ENCODE data around the gene DKK1.
A peak's percentile ranks its signal among the peaks of the same experiment; 100 is the strongest.

DKK1 gene

DNA sequence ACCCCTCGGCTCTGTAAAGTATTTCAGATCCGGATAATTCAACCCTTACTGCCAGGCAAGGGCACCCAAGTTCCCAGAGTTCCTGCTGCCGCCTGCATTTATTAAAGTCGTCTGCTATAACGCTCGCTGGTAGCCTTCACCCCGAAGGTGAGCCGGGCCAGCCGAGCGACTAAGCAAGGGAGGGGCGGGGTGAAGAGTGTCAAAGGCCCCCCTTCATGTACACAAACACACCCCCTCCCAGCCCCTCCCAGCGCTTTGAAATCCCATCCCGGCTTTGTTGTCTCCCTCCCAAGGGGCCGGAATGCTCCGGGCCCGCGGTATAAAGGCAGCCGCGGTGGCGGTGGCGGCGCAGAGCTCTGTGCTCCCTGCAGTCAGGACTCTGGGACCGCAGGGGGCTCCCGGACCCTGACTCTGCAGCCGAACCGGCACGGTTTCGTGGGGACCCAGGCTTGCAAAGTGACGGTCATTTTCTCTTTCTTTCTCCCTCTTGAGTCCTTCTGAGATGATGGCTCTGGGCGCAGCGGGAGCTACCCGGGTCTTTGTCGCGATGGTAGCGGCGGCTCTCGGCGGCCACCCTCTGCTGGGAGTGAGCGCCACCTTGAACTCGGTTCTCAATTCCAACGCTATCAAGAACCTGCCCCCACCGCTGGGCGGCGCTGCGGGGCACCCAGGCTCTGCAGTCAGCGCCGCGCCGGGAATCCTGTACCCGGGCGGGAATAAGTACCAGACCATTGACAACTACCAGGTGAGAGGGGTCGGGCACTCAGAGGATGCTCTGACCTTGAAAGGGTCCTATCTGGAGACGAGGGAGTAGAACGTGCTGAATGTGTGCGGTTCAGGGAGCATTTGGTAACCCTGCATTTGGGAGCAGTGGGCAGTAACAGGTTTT is at the start of gene DKK1:
TSS of gene DKK1 (plus strand) at position 349 of the 889 bp plus-strand sequence. CDS start at position 503, 154 bp downstream.
- DNase-seq, result peak; percentile 55 to 78

DNA sequence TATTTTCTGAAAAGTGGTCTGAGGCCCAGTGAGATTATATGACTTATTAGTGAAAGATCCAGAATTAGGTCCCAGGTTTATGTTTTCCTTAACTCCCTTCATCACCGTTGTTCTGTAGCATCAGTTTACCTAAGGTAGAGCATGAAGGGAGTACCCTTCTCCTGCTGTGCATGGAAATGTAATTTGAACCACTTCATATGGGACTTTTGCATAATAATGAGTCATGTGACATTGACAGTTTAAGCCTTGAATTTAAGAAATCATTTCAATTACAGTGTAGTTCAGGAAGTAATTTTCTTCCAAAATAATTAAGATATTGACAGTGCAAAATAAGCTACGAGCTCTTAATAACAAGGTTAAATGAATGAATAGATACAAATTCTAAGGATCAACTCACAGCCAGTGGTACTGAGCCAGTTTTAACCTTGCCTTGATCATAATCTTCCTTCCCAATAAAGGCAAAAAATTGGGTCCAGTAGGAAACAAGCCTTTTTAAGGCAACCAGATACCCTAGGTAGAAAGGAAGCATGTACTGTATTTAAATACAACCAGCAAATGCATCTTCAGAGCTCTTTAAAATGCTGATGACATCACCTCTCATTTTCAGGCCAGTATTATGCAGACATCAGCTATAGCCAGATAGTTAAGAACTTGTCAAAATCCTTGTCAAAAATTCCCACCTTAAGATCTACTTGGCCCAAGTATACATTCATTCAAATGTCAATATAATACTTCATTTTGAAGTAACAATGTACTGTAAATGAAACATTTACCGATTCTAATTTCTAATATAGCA is 48.8 kb upstream of the DKK1 start:
- no peak for DNase-seq

DNA sequence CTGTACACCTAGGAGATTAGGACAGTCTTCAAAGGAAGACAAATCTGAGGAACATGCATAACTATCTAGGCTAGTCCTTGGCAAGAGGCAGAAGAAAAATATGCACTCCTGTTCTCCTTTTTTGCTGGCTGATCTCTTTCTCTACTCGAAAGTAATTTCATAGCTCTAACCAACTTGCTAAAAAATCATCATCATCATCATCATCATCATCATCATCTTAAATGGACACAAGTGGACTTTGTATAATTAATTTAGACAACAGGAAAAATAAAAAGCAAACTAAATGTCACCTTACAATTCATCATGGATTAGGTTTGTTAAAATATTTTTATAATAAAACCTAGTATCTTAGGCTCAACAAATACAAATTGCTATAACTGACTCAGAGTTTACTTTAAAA is 47.2 kb upstream of the DKK1 start:
- no peak for DNase-seq

- no peak for DNase-seq
Observed at GRCh38 chr10:52268790-52269189, 45.3 kb upstream of the DKK1 start.

GRCh38 chr10:52269233-52269632 is 44.8 kb upstream of the DKK1 start:
- DNase-seq, result no peak

- no peak for DNase-seq
Observed at GRCh38 chr10:52276163-52276562, 37.9 kb upstream of the DKK1 start.

- DNase-seq, result no peak
Observed at GRCh38 chr10:52276986-52277385, 37.1 kb upstream of the DKK1 start.

DNA sequence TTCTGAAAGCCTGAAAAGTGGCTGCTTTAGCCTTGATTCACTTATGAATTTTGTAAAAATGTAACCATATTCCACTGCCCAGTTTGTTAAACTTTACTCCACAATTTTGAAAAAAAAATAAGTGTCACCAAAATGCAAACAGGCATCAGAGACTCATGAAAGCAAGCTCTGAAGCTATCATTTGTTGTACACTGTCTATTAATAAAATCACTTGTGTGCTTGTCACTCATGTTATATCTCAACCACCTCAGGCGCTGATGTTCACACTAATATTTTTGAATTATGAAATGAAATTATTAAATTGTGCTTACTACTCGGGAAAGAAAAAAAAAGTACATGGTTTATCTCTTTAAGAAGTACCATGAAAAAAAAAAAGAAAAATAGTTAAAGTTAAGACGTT is 34.5 kb upstream of the DKK1 start:
- no peak for DNase-seq

DNA sequence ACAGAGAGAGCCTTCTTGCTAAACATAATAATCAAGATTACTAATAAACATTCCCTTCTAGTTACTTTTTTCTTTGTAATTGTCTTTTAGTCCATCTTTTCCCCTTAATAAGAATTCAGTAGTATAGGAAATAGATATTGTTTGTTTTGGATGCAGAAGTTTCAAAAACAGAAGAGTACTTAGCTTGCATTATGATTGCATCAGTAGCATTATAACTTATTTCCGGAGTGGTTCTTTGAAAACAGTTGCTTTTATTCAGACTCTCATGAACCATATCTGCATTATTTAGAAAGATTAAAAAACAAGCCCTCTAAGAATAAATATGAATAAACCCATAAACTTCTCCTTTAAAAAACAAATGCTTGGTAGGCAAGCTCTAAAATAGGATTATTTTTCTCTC is 34.0 kb upstream of the DKK1 start:
- DNase-seq, result no peak

DNA sequence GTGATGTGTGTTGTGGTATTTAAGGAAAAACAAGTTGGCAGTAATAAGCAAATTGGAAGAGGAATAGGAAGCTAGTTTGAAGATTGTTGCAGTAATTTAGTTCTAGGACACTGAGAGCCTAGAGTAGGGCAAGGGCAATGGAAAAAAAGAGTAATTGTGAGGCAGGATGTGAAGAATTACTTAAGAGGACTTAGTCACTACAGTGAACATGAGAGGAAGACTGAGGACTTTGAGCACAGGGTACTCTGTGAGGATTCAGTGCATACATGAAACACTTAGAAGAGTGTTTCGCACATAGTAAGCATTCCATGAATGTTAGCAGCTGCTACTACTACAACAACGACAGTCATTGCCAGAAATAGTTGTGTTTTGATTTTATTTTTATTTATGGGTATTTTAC is 30.9 kb upstream of the DKK1 start:
- no peak for DNase-seq

DNA sequence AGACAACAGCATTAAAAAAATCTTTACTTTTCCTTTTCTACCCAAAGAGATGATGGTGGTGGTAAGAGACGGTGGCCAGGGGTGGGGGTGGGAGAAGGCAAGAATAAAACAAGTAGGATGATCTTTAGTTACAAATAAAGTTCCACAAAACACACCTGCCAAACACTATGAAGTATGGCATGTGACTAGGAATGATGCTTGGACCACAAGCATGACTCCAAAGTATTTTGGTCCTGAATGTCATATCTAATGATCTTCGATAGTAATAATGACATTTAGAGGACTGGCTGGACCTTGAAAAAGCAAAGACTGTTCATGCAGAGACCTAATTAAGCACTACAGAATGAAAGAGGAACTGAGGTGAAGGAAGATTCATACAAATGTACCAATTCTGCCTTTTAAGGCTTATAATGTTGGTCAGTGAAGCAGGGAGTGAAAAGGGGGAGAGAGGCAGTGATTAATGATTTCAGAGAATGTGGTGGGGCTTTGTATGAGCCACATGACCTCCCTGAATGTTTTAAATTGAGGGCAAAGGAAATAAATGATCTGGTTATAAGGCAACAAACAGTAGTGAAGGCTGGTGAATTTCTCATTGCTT is 29.6 kb upstream of the DKK1 start:
- no peak for DNase-seq

DNA sequence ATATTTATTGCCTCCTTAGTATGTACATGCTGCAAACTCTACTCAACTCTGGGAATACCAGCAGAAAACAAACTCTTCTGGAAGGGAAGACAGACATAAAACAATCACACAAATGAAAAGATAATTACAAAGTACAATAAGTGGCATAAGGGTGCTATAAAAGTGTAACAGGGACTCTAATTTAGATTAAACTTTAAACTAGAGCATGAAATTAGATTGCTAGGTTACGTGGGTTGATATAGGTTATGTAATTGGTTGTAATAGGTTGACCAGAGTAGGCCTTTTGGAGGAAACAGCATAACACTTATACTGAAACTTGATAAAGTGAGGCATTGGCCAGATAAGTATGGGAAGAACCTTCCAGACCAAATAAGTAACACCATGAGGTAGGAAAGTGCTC is 26.2 kb upstream of the DKK1 start:
- no peak for DNase-seq

- DNase-seq, result no peak
Observed at GRCh38 chr10:52297747-52298146, 16.3 kb upstream of the DKK1 start.

DNA sequence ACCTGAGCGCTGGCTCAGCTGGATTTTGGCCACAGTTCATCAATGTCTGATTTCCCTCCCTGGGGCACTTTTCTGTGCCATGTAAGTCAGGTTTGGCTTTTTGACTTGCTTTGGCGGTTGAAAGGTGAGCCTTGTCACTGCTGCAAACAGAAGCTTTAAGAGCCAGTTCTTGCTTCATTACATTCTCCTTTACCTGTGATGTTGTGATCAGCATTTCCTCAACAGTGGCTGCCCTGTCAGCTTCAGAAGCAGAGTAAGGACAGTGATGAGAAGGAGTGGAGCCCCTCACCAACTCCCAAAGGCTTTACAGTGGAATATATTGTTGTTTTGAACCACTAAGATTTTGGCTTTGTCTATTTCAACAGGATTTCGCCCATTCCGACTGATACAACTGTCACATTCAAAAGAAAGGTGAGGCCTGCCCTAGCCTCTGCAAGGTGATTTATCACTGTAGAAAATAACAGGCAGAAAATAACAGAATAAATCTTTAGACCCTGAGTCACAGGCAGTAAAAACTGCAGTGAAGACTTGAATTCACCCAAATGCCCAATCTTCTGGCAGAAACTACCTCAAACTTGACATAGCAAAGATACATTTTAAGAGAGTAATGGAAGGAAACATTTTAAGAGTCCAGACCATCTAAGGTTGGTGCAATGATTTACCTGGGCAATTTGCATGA is 13.3 kb upstream of the DKK1 start:
- DNase-seq, result no peak

DNA sequence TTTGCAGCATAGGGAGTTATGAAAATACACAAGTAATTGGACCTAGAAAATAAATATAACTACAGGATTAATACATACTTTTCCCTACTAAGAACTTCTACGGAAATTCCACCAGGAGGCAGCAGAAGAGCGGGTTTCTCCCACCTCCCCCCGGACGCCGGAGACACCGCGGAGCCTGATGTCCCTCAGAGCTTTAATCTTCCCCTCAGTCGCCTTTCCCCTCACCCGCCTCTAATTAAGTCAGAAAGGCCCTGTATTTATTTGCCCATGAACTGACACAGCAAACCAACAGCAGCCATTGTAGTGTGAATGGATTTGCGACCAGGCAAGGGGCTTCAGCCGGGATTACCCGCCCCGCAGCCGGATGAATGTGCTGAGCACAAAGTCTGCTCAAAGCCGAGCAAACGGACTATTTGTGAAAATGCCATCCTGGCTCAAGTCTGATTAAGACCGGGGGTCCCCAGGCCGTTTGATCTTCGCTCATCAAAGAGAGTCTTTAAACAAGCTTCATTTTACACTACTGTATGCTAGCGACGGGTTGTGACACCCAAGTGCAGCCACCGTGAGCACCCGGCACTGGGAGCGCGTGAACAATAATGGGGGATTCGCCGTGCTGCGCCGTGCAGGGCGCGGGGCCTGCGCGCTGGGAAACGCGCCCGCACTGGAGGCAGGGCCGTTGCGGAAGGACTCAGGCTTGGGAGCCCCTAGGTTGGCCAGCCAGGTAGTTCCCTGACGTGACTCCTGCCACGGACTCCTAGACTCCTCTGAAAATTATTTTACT is 5.6 kb upstream of the DKK1 start:
- peak in 1 of 2 experiments; percentile 33 for DNase-seq

- no peak for DNase-seq
Observed at GRCh38 chr10:52312942-52313255, 1.2 kb upstream of the DKK1 start.

GRCh38 chr10:52313256-52313932 is 687 bp upstream of the DKK1 start:
- no peak for DNase-seq

DNA sequence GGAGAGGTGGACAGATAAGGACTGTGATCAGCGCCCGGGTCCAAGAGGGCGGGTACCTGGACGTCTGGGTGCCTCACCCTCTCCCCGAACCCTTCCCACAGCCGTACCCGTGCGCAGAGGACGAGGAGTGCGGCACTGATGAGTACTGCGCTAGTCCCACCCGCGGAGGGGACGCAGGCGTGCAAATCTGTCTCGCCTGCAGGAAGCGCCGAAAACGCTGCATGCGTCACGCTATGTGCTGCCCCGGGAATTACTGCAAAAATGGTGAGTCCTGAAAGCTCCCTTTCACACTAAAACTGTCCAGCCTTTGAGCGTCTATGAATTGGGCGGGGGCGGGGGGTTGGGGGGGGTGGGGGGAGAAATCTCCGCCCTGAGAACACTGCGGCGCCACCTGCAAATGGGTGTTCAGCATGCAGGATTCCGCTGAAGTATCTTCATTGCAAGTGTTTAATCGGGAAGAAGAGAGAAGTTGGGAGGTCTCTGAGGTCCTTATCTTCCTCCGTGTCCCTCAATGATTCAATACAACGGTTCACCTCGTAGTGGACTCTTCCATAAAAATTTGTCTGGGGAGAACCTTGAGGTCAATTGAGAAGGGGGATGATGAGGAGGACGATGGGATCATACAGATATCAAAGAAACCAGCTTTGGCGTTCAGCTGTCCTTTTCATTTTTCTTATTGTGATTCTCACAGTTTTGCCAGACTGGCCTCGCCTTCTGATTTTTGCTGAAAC is 906 bp downstream of the DKK1 start:
- peak in 1 of 2 experiments; percentile 44 for DNase-seq

DNA sequence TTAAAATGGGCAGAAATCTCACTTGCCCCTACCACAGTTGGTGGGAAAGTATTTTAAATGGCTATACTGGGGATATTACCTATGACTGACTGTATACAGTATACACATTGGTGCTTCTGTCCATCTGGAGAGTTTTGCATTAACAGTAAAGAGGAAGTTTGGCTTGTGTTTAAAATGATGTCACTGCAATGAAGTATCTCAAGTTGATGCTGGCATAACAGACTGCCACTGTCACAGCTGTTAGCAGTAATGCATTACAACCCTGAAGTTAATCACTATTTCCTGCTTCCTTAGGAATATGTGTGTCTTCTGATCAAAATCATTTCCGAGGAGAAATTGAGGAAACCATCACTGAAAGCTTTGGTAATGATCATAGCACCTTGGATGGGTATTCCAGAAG is 1.9 kb downstream of the DKK1 start:
- DNase-seq, result peak in 1 of 2 experiments; percentile 37

DNA sequence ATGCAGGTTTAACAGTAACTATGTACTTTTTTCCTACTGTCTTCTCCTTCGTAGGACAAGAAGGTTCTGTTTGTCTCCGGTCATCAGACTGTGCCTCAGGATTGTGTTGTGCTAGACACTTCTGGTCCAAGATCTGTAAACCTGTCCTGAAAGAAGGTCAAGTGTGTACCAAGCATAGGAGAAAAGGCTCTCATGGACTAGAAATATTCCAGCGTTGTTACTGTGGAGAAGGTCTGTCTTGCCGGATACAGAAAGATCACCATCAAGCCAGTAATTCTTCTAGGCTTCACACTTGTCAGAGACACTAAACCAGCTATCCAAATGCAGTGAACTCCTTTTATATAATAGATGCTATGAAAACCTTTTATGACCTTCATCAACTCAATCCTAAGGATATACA is 2.4 kb downstream of the DKK1 start:
- no peak for DNase-seq

- DNase-seq, result peak in 1 of 2 experiments; percentile 36
Observed at GRCh38 chr10:52318136-52318701, 4.1 kb downstream of the DKK1 start.
